GM12872 (cell line): ENCODE measurements around the gene LRRC38.

Experiments
- CTCF ChIP-seq: IDR thresholded peaks from 3 replicates; pipeline ENCODE4 v1.5.1; 2011; ENCODE audit warnings: low read depth, mild to moderate bottlenecking, low read length, moderate library complexity; ENCODE audit not compliant: insufficient read depth

Gene LRRC38

GRCh38 chr1:13432251-13432650, 81.6 kb downstream of the LRRC38 start:
- TF ChIP-seq CTCF, result no peak

- TF ChIP-seq CTCF, result no peak
Observed at GRCh38 chr1:13430495-13430894, 83.3 kb downstream of the LRRC38 start.
